Measurements from ENCODE around the gene MAN1B1.
A peak's percentile ranks its signal among the peaks of the same experiment; 100 is the strongest.

MAN1B1 gene

GRCh38 chr9:137086531-137087408, at the start of gene MAN1B1:
Gene MAN1B1, plus strand, starts transcription at chr9:137086985. Its CDS starts 15 bp downstream, at chr9:137087000.
- ATAC-seq (peak; percentile 94), DNase-seq (peak; percentile 100)

DNA sequence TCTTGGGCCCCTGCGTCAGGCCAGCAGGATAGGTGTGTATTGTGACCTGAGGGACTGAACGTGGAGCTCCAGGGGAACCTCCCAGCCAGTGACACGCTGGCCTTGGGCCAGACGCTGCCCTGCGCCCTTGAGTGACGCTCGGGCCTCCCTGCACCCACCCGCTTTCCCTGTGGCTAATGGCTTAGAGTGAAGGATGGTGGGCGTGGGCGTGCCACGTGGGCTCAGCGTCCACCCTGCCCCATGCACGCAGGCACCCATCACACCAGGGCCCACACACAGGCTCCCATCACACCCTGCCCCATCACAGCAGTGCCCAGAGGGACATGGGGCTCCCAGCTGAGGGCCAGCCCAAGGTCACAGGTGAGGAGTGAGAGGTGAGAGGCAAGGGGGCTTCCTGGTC, 49.8 kb upstream of the MAN1B1 start:
- ATAC-seq (no peak), DNase-seq (no peak)

DNA sequence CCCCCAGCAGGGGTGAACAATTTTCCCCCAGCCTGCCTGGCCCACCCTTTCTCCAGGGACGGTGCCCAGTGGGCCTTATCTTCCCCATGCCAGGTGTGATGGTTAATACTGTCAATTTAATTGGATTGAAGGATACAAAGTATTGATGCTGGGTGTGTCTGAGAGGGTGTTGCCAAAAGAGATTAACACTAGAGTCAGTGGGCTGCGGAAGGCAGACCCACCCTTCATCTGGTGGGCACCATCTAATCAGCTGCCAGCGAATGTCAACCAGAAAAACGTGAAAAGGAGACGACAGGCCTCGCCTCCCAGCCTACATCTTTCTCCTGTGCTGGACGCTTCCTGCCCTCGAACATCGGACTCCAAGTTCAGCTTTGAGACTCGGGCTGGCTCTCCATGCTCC, 49.3 kb upstream of the MAN1B1 start:
- DNase-seq, result no peak
- no peak for ATAC-seq

DNA sequence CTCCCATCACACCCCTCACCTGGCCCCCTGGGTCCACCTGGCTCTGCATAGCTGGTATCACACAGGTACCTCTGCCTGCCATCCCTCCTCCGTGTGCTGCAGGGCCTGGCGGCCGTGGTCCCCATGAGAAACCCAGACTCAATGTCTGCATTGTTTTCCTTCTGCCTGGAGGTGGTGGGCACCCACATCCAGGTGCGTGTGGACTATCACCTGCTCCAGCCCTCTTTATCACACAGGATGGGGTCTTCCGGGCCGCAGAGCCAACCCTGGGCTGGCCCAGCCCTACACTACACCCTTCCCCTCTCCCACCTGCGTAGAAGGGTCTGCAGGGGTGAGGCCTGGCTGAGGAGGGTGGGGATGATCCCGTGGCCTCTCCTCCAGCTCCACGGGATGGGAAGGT, 47.9 kb upstream of the MAN1B1 start:
- no peak for DNase-seq
- ATAC-seq, result no peak

- DNase-seq, result no peak
- no peak for ATAC-seq
Observed at GRCh38 chr9:137039611-137040366, 47.0 kb upstream of the MAN1B1 start.

GRCh38 chr9:137040568-137040967, 46.2 kb upstream of the MAN1B1 start:
- ATAC-seq, result no peak
- no peak for DNase-seq

GRCh38 chr9:137041124-137041523, 45.7 kb upstream of the MAN1B1 start:
- no peak for DNase-seq
- ATAC-seq, result no peak

- ATAC-seq (no peak), DNase-seq (no peak)
Observed at GRCh38 chr9:137042751-137043727, 43.7 kb upstream of the MAN1B1 start.

- ATAC-seq (no peak), DNase-seq (no peak)
Observed at GRCh38 chr9:137044037-137044436, 42.7 kb upstream of the MAN1B1 start.

DNA sequence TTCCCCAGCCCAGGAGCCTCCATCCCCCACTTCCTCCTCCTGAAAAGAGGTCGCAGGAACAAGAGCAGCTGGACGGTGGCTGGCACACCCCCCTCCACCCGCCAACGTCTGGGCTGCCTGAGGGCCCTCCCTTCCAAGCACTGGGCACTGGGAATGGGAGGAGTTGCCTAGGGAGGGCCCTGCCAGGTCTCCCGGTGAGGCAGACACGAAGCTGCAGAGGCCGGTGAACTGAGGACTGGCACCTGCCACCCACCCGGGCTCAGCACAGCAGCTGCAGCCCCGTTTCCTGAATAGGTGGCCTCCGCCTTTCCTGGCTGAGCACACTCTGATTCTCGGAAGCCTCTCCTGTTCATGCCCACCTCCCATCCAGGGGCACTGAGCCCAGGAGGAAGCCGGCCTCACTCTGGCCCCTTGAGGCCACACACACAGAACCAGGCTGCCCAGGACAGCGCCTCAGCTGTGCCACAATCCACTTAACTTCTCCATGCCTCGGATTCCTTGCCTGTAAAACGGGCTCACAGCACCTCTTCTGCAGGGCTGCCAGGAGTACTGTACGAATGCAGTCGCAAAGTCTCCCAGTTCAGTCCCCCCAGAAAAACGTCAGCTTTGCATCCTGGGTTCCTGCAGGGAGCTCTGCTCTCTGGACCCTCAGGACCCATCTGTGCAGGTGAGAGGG, 42.1 kb upstream of the MAN1B1 start:
- no peak for DNase-seq
- no peak for ATAC-seq

GRCh38 chr9:137045294-137046087, 41.3 kb upstream of the MAN1B1 start:
- DNase-seq (no peak), ATAC-seq (no peak)

GRCh38 chr9:137046088-137046787, 40.5 kb upstream of the MAN1B1 start, which contains the start of gene NPDC1:
Gene NPDC1, minus strand, starts transcription at chr9:137046177. Its CDS starts 188 bp downstream, at chr9:137045989.
- DNase-seq (peak; percentile 90), ATAC-seq (peak; percentile 77)

DNA sequence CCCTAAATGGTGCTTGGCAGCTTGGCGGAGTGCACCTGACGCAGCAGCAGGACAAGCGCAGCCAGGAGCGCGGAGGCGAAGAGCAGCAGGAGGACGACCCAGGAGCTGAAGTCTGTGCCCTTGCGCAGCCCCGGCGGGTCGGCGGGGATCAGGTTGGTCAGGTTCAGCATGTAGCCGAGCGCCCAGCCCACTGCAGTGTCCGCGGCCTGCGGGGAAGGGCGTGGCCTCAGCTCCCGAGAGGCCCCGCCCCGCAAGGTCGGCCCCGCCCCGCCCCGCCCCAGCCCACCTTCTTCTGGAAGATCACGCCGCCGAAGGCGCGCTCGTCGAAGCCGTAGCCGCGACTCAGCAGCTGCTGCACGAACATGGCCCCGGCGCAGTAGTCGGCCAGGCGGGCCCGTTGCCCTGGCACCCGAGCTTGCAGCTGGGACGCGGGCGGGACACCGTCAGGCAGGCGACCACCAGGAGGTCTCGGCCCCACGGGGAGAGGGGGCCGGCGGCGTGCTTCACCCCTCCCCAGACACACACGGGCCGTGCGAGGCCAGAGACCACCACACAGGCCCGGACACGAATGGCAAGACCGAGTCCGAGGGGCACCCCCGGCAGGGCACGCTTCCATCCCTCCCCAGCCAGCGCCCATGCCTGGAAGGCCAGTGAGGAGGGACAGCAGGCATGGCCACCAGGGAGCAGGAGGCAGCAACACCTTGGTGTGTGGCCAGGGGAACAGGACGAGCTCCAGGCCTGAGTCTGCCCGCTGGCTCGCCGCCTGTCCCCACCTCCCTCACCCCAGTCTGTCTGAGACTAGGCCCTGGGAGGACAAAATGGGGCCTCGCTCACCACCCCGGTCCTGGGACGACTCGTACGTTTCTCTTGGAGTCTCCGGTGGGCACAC, 37.9 kb upstream of the MAN1B1 start:
- ATAC-seq, result no peak
- no peak for DNase-seq

GRCh38 chr9:137049544-137050449, 37.0 kb upstream of the MAN1B1 start:
- DNase-seq (peak; percentile 75), ATAC-seq (peak; percentile 41)

DNA sequence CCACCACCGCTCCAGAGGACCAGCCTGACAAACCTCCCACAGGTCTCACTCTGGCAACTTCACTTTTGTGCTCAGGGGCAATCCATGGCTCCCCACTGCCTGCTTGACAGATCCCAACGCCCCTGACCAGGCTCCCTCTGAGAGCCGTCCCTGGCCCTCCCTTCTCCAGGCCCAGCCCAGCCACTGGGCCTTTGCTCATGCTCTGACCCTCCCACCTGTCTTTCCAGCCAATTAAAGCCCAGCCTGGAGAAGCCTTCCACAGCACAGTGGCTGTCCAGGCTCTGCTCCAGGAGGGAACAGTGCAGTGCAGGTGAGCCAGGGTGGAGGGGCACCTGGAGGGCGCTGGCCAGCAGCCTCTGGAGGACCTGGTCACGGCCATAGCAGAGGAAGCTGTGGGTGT, 36.2 kb upstream of the MAN1B1 start:
- ATAC-seq, result no peak
- no peak for DNase-seq

- ATAC-seq, result no peak
- DNase-seq, result no peak
Observed at GRCh38 chr9:137051145-137051724, 35.5 kb upstream of the MAN1B1 start.

DNA sequence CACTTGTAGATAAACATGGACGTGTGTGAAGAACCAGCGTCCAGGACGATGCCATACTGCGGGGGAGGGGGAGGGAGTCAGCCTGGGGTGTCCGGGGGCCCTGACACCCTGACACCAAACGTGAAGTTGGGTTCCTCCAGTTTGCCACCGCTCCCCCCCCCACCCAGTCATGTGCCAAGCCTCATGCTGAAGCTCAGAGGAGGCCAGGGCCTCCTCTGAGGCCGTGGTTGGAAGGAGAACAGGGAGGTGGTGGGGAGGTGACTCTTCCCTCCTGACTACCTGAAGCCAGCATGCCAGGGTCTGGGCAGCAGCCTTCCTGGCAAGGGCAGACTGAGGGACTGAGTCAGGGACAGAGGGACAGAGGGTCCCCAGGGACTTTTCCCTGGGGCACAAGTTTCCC, 34.5 kb upstream of the MAN1B1 start:
- DNase-seq (no peak), ATAC-seq (no peak)

Data from stimulated activated naive CD8-positive, alpha-beta T cell treated with anti-CD3 and anti-CD28 coated beads, Interleukin-15, Interleukin-2, amounts not matched to agents 100 U/mL and 50 U/mL, for 24 hours (primary cell).